Small intestine (tissue), 7 donors: ENCODE results near the gene SHOX. TPM values are rescaled to one million over a fixed set of nuclear protein-coding genes. Genes with fewer than 3 reads are reported as not detected.

ENCODE experiments used
- DNase-seq, 2 donors: peaks; one replicate each; pipeline versions ENCODE4 v3.0.0 to v3.0.0-alpha.2; 2013
- FAIRE-seq: peaks from 2 replicates; lab custom pipeline; 2012; peaks lifted over from hg19 to GRCh38; lab: Jason Lieb, UNC
- H3K27ac ChIP-seq, 3 donors: one replicate each; pipeline ENCODE4 v1.5.1; 2013; ENCODE audit warnings: low read length in 2 of 3, mild to moderate bottlenecking in 2 of 3, control low read depth in 1 of 3, inconsistent platforms in 1 of 3, low read depth in 1 of 3, moderate library complexity in 1 of 3
- H3K27me3 ChIP-seq, 3 donors: one replicate each; pipeline ENCODE4 v1.6.1; 2013; ENCODE audit warnings: low read length in 3 of 3, inconsistent platforms in 1 of 3; ENCODE audit not compliant: control insufficient read depth in 3 of 3, insufficient read depth in 3 of 3
- H3K36me3 ChIP-seq, 3 donors: one replicate each; pipeline ENCODE4 v1.6.1; 2013; ENCODE audit warnings: low read length in 3 of 3, inconsistent platforms in 1 of 3, low read depth in 1 of 3, mild to moderate bottlenecking in 1 of 3, moderate library complexity in 1 of 3; ENCODE audit not compliant: control insufficient read depth in 3 of 3, insufficient read depth in 2 of 3
- H3K4me1 ChIP-seq, 3 donors: one replicate each; pipeline ENCODE4 v1.6.1; 2013; ENCODE audit warnings: low read length in 2 of 3, inconsistent platforms in 1 of 3, low read depth in 1 of 3, mild to moderate bottlenecking in 1 of 3, moderate library complexity in 1 of 3; ENCODE audit not compliant: control insufficient read depth in 3 of 3, insufficient read depth in 2 of 3
- H3K4me3 ChIP-seq, 3 donors: one replicate each; pipeline ENCODE4 v1.5.1; 2013; ENCODE audit warnings: low read length in 3 of 3, control low read depth in 1 of 3, inconsistent platforms in 1 of 3, low read depth in 1 of 3, mild to moderate bottlenecking in 1 of 3, moderate library complexity in 1 of 3
- H3K9me3 ChIP-seq, 2 donors: one replicate each; pipeline ENCODE4 v1.6.1; 2013; ENCODE audit warnings: low read depth in 1 of 2, low read length in 1 of 2; ENCODE audit not compliant: control insufficient read depth in 2 of 2, insufficient read depth in 1 of 2
- WGBS, 3 donors: extraction: QIAGEN DNeasy Blood & Tissue Kit; methylation state at CpG; one replicate each; pipeline ENCODE4 v1.1.7; 2013; 5-methylcytosine and 5-hydroxymethylcytosine counted together
- polyA plus RNA-seq, 4 donors: library from polyadenylated mRNA; stranded (reverse) in 3 of 4; unstranded in 1 of 4; fragments of 200-250 nt in 3 of 4; fragments of 120-200 nt in 1 of 4; gene quantifications; one replicate each; pipeline versions ENCODE4 v1.2.1 to v1.2.3, GENCODE V29; 2013
- donor health status: healthy with polysubstance abuse.
- donor health status: control.
- donor health status: control.
- donor health status: Bipolar disorder and iron deficiency.
- donor health status: healthy.

The SHOX gene
- polyA plus RNA-seq, 4 donors = 0.04 TPM; not detected in 2

- Histone ChIP-seq H3K9me3 (no peaks in the 10 kb centered on the region), H3K36me3 (no peaks in the 10 kb centered on the region), H3K4me1 (no peaks in the 10 kb centered on the region), H3K27ac (no peak overlapping the region), H3K27me3 (peaks cover 26 to 55% (median 45%) of the 10 kb centered on the region in 3 donors), H3K4me3 (no peak overlapping the region)
- DNase-seq (no peak), FAIRE-seq (no peak)
- 3 to 8% (median 8%) methylated on average over 30 of the region's 30 CpGs for WGBS, 3 donors
These were observed 1.9 kb downstream of the SHOX start for GRCh38 chrX:632366-633042.

- H3K4me1 ChIP-seq = no peaks in the 10 kb centered on the region
- no peak overlapping the region for H3K4me3 ChIP-seq
- H3K36me3 ChIP-seq = no peaks in the 10 kb centered on the region
- no peak for DNase-seq
- no peak for FAIRE-seq
- H3K27me3 ChIP-seq = peaks cover 26 to 57% (median 47%) of the 10 kb centered on the region in 3 donors
- WGBS, 3 donors = 3 to 5% (median 4%) methylated on average over 25 of the region's 25 CpGs
- H3K27ac ChIP-seq = no peak overlapping the region
- H3K9me3 ChIP-seq = no peaks in the 10 kb centered on the region
These were observed 2.7 kb downstream of the SHOX start for GRCh38 chrX:633043-633984.

GRCh38 chrX:633985-634958, 3.7 kb downstream of the SHOX start:
- Histone ChIP-seq H3K9me3 (no peaks in the 10 kb centered on the region), H3K4me3 (no peak overlapping the region), H3K27ac (no peak overlapping the region), H3K27me3 (peaks cover 26 to 67% (median 50%) of the 10 kb centered on the region in 3 donors), H3K36me3 (no peaks in the 10 kb centered on the region), H3K4me1 (peaks cover 0 to 2% (median 0%) of the 10 kb centered on the region in 3 donors)
- no peak for DNase-seq
- no peak for FAIRE-seq
- 4 to 13% (median 13%) methylated on average over 76 to 84 of the region's 84 CpGs for WGBS, 3 donors

GRCh38 chrX:635428-636090, 5.0 kb downstream of the SHOX start:
- FAIRE-seq = no peak
- Histone ChIP-seq H3K27ac (no peak overlapping the region), H3K4me1 (peaks cover 0 to 2% (median 0%) of the 10 kb centered on the region in 3 donors), H3K36me3 (no peaks in the 10 kb centered on the region), H3K27me3 (peaks cover 20 to 64% (median 47%) of the 10 kb centered on the region in 3 donors), H3K4me3 (no peak overlapping the region), H3K9me3 (no peaks in the 10 kb centered on the region)
- WGBS, 3 donors = 5 to 8% (median 7%) methylated on average over 29 of the region's 29 CpGs
- DNase-seq = no peak

- DNase-seq (no peak), FAIRE-seq (no peak)
- Histone ChIP-seq H3K27me3 (peaks cover 10 to 70% (median 47%) of the 10 kb centered on the region in 3 donors), H3K36me3 (no peaks in the 10 kb centered on the region), H3K27ac (no peak overlapping the region), H3K4me3 (no peak overlapping the region), H3K9me3 (no peaks in the 10 kb centered on the region), H3K4me1 (peaks cover 0 to 2% (median 0%) of the 10 kb centered on the region in 3 donors)
- 5 to 10% (median 7%) methylated on average over 27 of the region's 27 CpGs for WGBS, 3 donors
These were observed 6.5 kb downstream of the SHOX start for GRCh38 chrX:636981-637659.

GRCh38 chrX:637660-638481, 7.3 kb downstream of the SHOX start:
- DNase-seq (no peak), FAIRE-seq (no peak)
- H3K27me3 ChIP-seq = peaks cover 4 to 67% (median 45%) of the 10 kb centered on the region in 3 donors
- WGBS, 3 donors = 3 to 6% (median 3%) methylated on average over 29 of the region's 29 CpGs
- H3K9me3 ChIP-seq = no peaks in the 10 kb centered on the region
- H3K4me3 ChIP-seq = peak overlapping the region in 1 of 3 donors; percentile 3
- H3K27ac ChIP-seq = no peak overlapping the region
- peaks cover 0 to 2% (median 0%) of the 10 kb centered on the region in 3 donors for H3K4me1 ChIP-seq
- no peaks in the 10 kb centered on the region for H3K36me3 ChIP-seq
